Measurements from ENCODE around the gene PNCK.

The PNCK gene

GRCh38 chrX:153620576-153620975 is 53.0 kb downstream of the PNCK start:
- Histone ChIP-seq H3K4me1 (ENCODE audit: control insufficient read depth in 1 of 2, insufficient read depth in 2 of 2, low read length in 2 of 2) (no peaks in the 10 kb centered on the region), H3K36me3 (ENCODE audit: control insufficient read depth in 1 of 2, insufficient read depth in 2 of 2, low read length in 2 of 2) (no peaks in the 10 kb centered on the region), H3K9ac (ENCODE audit: low read depth in 1 of 2, low read length in 2 of 2) (no peak overlapping the region), H3K27me3 (ENCODE audit: control insufficient read depth in 1 of 2, insufficient read depth in 2 of 2, low read length in 2 of 2) (no peaks in the 10 kb centered on the region), H3K9me3 (ENCODE audit: control insufficient read depth in 1 of 2, low read length in 2 of 2) (no peaks in the 10 kb centered on the region), H3K4me3 (ENCODE audit: low read depth in 1 of 2, low read length in 2 of 2) (no peak overlapping the region), H3K27ac (ENCODE audit: low read depth, low read length) (no peak overlapping the region)

All from duodenal mucosa (tissue), 2 donors.